HG02588 (cell line): Measurements from ENCODE around the gene CCL14.
"Not testable (repeated sequence)": the region's sequence is repeated elsewhere in the genome, so short reads cannot be mapped to it uniquely, and the experiment has no call there.

Experiments used
- ATAC-seq: cut with Tn5 transposase; IDR thresholded peaks from one replicate; pipeline ENCODE4 v1.9.1; 2021; ENCODE audit warnings: mild to moderate bottlenecking, moderate library complexity; ENCODE audit not compliant: unreplicated experiment

Gene CCL14

GRCh38 chr17:35986643-35987042 lies at the start of gene CCL14:
Gene CCL14 (minus strand): TSS chr17:35986729. CDS start chr17:35986649, 80 bp downstream.
- no peak for ATAC-seq

- ATAC-seq: no peak
Observed at GRCh38 chr17:36036235-36036634, 49.7 kb upstream of the CCL14 start.

DNA sequence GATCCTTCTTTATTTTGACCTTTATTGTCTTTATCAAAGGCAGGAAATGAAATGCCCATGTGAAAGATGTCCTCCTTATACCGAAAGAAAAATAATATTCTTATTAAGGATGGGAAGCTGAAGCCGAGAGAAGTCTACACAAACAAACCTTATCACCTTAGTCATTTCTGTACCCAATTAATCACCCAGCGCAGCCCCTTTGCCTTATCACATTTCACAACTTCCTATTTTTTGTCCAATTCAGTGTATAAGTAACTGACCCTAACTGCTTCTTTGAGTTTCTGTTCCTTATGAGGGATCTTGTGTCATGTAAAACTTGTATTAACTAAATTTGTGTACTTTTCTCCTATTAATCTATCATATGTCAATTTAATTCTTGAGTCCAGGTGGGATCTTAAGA lies 47.6 kb upstream of the CCL14 start:
- ATAC-seq: no peak

- no peak for ATAC-seq
Observed at GRCh38 chr17:36030956-36031355, 44.4 kb upstream of the CCL14 start.

DNA sequence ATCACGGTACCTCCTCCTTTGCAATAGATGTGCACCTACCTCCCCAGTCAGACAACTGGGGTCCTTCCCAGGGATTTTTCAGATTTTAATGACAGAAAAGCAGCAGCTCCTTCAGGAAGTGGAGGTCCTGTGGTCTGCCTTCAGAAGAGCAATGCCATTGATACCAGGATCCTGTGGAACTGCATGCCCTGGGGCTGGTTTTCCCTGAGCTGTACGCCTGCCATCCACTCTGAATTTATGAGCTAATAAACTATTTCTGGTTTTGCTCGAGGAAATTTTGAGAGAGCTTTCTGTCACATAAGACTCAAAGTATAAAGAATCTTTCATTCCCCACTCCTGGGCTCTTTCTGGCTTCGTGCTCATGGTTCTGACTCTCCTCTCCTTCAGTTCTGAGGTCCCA lies 41.2 kb upstream of the CCL14 start:
- ATAC-seq: no peak

DNA sequence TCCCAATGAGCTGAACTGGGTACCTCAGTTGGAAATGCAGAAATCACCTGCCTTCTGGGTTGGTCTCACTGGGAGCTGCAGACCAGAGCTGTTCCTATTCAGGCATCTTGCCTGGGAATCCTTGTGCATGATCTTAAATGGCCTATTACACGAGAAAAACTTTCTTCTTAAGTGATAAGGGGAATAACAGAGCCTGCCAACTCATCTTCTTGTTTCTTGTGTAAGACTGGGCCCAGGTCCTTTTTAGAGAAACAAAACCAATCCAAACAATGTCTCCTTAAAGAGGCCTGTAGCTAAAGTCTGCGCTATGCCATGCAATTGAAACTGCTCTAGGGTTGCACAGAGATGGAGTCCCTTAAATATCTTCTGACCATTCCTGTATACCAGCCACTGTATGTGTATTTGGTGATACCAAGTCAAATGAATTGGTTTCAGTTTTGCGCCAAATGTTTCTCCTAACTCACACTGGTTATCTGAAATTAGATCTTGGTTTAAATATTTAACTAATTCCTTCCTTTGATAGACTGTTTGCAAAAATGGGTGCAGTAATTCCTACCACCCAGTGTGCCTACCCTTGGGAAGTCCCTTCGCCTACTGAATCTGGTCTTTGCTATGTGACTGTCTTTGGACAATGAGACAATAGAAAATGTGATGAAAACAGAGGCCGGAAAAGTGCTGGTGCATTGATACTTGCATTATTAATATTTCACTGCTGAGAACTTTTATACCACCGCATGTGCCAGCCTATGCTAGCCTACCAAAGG lies 37.8 kb upstream of the CCL14 start:
- no peak for ATAC-seq

DNA sequence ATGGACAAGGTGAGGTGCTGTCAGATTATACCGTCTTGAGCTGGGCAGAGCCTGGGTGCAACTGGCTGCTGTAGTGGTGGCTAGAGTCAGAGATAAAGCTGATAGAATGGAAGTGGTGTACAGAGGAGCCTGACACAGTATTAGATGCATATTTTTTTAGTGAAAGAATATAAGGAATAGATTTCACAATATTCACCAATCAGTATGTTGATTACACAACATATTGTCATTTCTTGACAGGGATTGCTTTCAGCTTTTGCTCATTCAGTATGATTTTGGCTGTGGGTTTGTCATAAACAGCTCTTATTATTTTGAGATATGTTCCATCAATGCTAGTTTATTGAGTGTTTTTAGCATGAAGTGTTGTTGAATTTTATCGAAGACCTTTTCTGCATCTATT lies 32.9 kb upstream of the CCL14 start:
- no peak for ATAC-seq

DNA sequence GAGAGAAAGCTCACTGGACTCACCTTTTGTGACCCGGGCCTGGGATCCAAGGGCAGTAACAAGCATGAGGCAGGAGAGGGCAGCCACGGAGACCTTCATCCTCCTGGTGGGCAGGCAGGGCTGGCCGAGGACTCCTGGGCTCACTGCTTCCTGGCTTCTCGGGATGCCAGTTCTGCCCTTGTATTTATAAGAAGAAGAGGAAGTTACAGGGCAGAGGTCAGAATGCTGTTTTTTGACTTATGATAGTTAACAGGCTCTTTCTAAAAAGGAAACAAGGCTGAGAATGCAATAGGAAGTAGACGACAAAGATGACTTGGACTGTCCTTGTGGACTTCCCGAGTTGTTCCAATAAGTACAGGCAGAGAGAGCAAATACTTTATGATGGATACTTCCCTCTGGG lies 31.3 kb upstream of the CCL14 start, which contains the start of gene CCL23:
Gene CCL23 (minus strand): TSS at position 174 of the 400 bp plus-strand sequence. CDS start 75 bp downstream, at position 99.
- ATAC-seq: no peak

DNA sequence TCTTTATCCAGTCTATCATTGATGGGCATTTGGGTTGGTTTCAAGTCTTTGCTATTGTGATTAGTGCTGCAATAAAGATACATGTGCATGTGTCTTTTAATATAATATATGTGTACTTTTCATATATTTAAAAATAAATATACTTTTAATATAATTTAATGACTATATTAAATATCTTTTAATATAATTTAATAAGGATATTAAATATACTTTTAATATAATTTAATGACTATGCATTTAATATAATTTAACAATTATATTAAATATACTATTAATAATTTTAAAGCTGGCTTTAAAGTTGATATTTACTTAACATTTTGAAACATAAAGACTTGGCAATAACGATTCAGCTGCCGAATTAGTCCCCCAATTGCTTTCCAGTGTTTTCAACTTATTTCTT lies 30.0 kb upstream of the CCL14 start:
- ATAC-seq: no peak

GRCh38 chr17:36015895-36016294 lies 29.4 kb upstream of the CCL14 start:
- not testable (repeated sequence) for ATAC-seq

GRCh38 chr17:36014946-36015345 lies 28.4 kb upstream of the CCL14 start:
- ATAC-seq: no peak

DNA sequence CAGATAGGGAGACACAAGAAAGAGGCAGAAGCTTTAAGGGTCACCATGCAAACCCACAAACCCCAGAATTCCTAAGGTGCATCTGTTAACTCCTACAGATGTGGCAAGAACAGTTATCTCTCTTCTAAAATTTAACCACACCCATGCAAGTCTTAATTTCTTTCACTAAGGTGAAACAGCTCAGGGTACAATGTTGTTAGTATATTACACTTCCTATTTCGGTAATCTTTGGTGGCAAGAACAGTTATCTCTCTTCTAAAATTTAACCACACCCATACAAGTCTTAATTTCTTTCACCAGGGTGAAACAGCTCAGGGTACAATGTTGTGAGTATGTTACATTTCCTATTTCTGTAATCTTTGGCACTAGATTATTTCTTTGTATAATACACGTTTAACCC lies 24.7 kb upstream of the CCL14 start:
- no peak for ATAC-seq

- no peak for ATAC-seq
Observed at GRCh38 chr17:36008998-36009665, 22.6 kb upstream of the CCL14 start.

DNA sequence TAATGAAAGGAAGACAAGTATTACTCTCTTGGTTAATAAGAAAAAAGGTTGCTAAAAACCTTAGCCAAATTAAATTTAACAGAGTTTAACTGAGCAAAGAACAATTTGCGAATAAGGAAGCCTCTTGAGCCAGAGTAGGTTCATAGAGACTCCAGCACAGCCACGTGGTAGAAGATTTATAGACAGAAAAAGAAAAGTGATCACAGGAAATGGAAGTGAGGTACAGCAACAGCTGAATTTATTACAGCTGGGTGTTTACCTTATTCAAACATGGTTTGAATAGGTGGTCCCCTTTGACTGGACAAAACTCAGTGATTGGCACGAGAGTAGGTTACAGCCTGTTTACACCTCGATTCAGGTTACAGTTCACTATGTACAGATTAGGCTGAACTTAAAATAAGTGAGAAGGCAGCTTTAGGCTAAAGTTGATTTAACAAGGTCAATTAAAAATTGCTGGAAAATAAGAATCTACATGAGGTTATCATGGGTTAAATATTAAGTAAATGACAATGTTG lies 18.1 kb upstream of the CCL14 start:
- no peak for ATAC-seq

- ATAC-seq: no peak
Observed at GRCh38 chr17:36002631-36003030, 16.1 kb upstream of the CCL14 start.

DNA sequence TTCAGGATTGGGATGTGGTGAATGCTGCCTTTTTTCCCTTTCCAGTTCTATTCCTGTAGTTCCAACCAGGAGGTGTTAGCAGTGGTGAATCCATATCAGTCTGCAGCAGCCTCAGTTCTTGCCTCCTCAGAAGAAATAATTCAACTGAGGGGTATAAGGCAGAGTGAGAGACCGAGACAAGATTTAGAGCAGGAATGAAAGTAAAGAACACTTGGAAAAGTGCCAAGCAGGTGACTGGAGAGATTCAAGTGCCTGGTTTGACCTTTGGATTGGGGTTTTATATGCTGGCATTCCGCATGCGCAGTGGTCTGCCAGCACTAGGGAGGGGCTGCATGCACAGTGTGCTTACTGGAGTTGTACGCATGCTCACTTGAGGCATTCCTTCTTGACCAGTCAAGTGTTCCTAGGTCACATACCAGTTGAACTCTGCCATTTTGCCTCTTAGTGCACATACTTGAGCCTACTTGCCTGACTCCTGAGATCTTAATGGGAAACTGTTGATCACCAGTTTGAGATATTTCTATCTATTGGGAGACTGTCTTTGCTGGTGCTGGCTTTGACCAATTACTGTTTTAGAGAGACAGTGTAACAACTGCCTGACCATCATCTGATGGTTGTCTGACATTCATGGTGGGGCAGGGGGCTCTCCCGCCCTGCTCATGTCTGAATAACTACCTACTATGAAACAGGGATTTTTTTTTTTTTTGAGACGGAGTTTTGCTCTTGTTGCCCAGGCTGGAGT lies 15.5 kb upstream of the CCL14 start:
- no peak for ATAC-seq

DNA sequence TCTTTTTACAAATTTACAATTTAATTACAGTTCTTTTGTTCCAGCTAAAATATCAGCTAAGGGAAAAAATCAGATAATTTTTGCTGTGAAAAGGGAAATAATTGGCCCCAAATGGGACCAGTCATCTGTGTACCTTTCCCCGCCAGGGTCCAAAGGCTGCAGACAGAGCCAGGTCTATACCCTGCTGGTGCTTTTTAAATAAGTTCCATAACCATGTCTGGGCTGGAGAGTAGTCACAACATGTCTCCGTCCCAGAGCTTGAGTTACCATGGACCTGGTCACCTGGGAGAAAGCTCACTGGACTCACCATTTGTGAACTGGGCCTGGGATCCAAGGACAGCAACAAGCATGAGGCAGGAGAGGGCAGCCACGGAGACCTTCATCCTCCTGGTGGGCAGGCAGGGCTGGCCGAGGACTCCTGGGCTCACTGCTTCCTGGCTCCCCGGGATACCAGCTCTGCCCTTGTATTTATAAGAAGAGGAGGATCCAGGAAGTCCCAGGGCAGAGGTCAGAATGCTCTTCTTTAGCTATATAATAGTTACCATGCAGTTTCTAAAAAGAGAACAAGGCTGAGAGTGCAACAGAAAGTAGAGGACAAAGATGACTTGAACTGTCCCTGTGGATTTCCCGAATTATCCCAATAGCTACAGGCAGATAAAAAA lies 14.7 kb upstream of the CCL14 start, which contains the start of gene CCL15:
Gene CCL15 (minus strand): TSS at position 444 of the 662 bp plus-strand sequence. CDS start 61 bp downstream, at position 383.
- ATAC-seq: no peak

DNA sequence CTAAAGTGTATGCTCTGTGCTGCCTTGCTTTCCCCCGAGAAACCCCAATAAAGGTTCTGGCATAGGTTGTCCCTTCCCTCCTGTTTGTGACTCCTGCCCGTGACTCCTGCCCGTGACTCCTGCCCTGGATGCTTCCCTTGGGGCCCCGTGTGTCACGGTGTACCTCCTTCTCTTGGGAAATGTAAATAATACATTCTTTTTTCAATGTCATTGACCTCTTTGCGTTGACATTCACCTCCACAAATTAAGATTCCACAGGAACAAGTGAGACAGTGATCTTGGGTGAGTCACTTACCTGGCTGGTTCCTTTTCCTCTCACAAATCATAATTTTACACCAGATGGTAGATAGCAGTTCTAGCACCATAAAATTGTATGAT lies 14.2 kb upstream of the CCL14 start:
- no peak for ATAC-seq

DNA sequence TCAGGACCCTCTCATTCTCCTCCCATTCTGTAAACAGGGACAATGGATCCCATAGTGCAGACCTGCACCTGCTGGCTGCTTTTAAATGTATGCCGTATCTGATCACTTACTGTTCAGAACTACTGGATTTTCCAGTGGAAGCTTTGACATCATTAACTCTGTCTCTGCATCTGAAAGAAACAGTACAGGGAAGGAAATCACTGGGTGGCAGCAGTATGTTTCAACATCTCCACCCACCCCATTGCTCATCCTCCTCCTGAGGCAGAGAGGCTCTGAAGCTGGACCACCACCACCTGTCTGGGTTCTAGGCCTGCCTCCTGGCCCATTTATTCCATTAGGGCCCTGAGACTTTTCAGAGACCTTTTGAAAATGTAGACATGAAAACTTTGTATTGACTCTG lies 12.2 kb upstream of the CCL14 start:
- no peak for ATAC-seq

GRCh38 chr17:35998018-35998545 lies 11.6 kb upstream of the CCL14 start:
- ATAC-seq: no peak

DNA sequence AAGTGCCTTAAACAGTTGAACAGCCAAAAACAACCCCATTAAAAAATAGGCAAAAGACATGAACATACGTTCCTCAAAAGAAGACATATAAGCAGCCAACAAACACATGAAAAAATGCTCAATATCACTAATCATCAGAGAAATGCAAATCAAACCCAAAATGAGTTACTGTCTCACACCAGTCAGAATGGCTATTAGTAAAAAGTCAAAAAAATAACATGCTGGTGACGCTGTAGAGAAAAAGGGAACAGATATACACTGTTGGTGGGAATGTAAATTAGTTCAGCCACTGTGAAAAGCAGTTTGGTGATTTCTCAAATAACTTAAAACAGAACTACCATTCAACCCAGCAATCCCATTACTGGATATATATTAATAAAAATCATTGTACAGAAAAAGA lies 8.8 kb upstream of the CCL14 start:
- not testable (repeated sequence) for ATAC-seq
